Neuron (in vitro differentiated cells): ENCODE results near the gene PRKAA1.

Source experiments
- H2AFZ ChIP-seq: one replicate; pipeline ENCODE4 v1.6.1; 2013; ENCODE audit warnings: low read depth, mild to moderate bottlenecking, inconsistent platforms, low read length, moderate library complexity
- H3K27me3 ChIP-seq: one replicate; pipeline ENCODE4 v1.6.1; 2013; ENCODE audit warnings: low read length; ENCODE audit not compliant: insufficient read depth
- H3K36me3 ChIP-seq: one replicate; pipeline ENCODE4 v1.6.1; 2013; ENCODE audit warnings: low read length; ENCODE audit not compliant: insufficient read depth
- H3K4me1 ChIP-seq: one replicate; pipeline ENCODE4 v1.6.1; 2013; ENCODE audit warnings: low read length; ENCODE audit not compliant: insufficient read depth
- H3K4me3 ChIP-seq: 2 replicates; pipeline ENCODE4 v1.5.1; 2013; ENCODE audit warnings: mild to moderate bottlenecking, low read length, moderate library complexity
- H3K9me3 ChIP-seq: one replicate; pipeline ENCODE4 v1.6.1; 2013; ENCODE audit warnings: low read length

Gene PRKAA1

DNA sequence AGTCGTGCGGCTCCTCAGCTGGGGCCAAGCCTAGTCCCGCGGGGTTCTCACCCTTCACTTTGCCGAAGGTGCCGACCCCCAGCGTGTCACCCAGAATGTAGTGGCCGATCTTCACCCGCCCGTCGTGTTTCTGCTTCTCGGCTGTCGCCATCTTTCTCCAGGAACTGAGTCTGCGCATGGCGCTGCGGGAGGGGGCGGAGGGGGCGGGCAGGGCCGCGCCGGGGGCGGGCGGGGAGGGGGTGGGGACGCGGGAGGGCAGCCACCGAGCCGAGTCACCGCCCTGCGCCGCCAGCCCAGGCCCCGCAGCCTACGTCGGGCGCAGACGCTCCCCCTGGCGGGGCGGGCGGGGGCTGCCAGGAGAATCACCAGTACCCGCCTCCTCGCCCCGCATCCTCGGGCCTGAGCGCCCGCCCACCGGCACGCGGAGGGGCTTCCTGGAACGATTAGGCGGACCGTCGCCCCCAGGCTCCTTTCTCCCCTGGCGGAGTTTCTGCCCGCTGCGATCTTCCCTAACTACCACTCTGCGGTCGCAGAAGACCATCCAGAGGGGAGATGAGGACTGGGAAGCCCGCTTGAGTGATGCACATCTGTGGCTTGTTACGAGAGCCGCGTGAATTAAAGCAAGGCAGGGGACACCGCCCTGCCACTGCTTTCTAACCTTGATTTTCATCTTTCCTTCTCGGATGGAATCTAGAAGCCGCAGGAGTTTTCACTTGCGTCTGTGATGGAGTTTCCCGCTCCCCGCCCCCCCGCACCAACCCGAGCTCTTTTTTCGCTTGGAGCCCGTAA is at the start of gene PRKAA1:
PRKAA1 (minus strand) TSS at position 363 of the 789 bp plus-strand sequence; CDS start at position 178, 185 bp downstream.
- no peaks in the 10 kb centered on the region for H3K27me3 ChIP-seq
- peak within 1 kb of the TSS; percentile 99 for H2AFZ ChIP-seq
- H3K4me3 ChIP-seq, result peak within 1 kb of the TSS; percentile 95
- H3K9me3 ChIP-seq, result no peaks in the 10 kb centered on the region
- peaks cover 24% of the 10 kb centered on the region for H3K4me1 ChIP-seq
- H3K36me3 ChIP-seq, result peaks cover 3% of the 10 kb centered on the region

DNA sequence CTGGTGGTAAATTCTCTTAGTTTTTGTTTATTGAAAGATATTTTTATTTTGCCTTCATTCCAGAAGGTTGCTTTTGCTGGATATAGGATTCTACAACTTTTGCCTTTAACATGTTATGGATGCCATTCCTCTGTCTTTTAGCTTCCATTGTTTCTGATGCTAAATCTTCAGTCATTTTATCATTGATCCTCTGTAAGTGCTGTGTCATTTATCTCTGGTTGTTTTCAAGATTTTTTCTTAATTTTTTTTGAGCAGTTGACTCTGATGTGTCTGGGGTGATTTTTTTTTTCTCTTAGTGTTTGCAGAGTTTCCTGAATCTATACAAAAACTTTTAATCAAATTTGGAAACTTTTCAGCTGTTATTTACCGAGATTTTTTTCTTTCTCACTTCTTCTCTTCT is 49.4 kb upstream of the PRKAA1 start:
- no peaks in the 10 kb centered on the region for H3K4me1 ChIP-seq
- no peak overlapping the region for H3K4me3 ChIP-seq
- H3K36me3 ChIP-seq, result no peaks in the 10 kb centered on the region
- peaks cover 9% of the 10 kb centered on the region for H3K27me3 ChIP-seq
- H2AFZ ChIP-seq, result no peak overlapping the region
- H3K9me3 ChIP-seq, result no peaks in the 10 kb centered on the region

- H3K4me1 ChIP-seq, result no peaks in the 10 kb centered on the region
- no peaks in the 10 kb centered on the region for H3K9me3 ChIP-seq
- no peak overlapping the region for H2AFZ ChIP-seq
- H3K4me3 ChIP-seq, result no peak overlapping the region
- no peaks in the 10 kb centered on the region for H3K36me3 ChIP-seq
- H3K27me3 ChIP-seq, result peaks cover 9% of the 10 kb centered on the region
These were observed 48.2 kb upstream of the PRKAA1 start for GRCh38 chr5:40846371-40846770.

DNA sequence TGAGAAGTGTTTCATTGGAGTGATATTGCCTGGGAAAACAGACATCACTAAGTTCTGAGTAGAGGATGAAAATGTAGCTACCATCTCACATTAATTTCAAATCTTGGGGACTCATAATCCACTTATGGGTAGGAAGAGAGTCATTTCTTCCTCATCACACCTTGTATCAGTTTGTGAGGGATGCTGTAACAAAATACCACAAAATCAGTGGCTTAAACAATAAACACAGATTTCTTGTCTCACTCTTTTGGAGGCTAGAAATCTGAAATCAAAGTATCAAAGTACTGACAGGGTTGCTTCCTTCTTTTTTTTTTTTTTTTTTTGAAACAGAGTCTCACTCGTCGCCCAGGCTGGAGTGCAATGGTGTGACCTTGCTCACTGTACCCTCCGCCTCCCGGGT is 46.4 kb upstream of the PRKAA1 start:
- no peaks in the 10 kb centered on the region for H3K4me1 ChIP-seq
- peaks cover 9% of the 10 kb centered on the region for H3K27me3 ChIP-seq
- no peak overlapping the region for H3K4me3 ChIP-seq
- H3K36me3 ChIP-seq, result no peaks in the 10 kb centered on the region
- H2AFZ ChIP-seq, result no peak overlapping the region
- H3K9me3 ChIP-seq, result no peaks in the 10 kb centered on the region

- H3K9me3 ChIP-seq, result no peaks in the 10 kb centered on the region
- no peaks in the 10 kb centered on the region for H3K4me1 ChIP-seq
- H3K27me3 ChIP-seq, result peaks cover 9% of the 10 kb centered on the region
- no peaks in the 10 kb centered on the region for H3K36me3 ChIP-seq
- no peak overlapping the region for H3K4me3 ChIP-seq
- H2AFZ ChIP-seq, result no peak overlapping the region
These were observed 44.2 kb upstream of the PRKAA1 start for GRCh38 chr5:40842351-40842750.

DNA sequence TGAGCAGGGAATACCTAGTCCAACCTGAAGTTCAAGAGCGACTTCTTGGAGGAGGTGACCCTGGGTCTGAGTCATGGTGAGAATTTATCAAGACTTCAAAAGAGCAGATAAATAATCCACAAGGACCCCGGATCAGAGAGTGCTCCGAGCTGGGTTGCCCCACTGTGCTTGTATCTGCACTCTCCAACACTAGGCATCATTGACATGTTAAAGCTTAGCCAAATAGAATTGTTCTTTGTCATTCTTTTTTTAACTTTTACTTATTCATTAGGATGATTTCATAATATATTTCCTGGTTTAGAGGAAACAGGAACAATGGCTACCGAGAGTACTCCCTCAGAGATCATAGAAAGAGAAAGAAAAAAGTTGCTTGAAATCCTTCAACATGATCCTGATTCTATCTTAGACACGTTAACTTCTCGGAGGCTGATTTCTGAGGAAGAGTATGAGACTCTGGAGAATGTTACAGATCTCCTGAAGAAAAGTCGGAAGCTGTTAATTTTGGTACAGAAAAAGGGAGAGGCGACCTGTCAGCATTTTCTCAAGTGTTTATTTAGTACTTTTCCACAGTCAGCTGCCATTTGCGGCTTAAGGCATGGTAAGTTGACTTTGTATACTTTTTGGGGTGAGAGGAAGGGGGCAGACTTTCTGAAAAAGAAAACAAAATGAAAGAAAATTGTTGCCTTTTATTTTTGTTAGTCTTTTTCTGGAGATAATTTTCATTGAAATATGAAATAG is 43.1 kb upstream of the PRKAA1 start, which contains the start of gene CARD6:
CARD6 (plus strand) TSS at position 300 of the 738 bp plus-strand sequence; CDS start at position 316, 16 bp downstream.
- H3K4me1 ChIP-seq, result no peaks in the 10 kb centered on the region
- H3K27me3 ChIP-seq, result peaks cover 9% of the 10 kb centered on the region
- no peak within 1 kb of the TSS for H3K4me3 ChIP-seq

DNA sequence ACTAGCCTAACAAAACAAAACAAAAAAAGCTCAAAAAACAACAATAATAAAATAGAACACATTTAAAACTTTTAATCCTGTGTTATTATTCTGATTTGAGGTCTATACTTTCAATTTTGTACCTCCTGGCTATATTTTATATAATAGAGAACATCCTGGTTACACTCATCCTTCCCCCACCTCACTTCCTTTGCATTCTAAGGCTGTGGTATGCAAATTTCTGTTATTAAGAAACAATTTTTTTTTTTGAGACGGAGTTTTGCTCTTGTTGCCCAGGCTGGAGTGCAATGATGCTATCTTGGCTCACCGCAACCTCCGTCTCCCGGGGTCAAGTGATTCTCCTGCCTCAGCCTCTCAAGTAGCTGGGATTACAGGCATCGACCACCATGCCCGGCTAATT is 39.9 kb upstream of the PRKAA1 start:
- Histone ChIP-seq H3K4me1 (peaks cover 13% of the 10 kb centered on the region), H3K4me3 (no peak overlapping the region), H3K36me3 (peaks cover 14% of the 10 kb centered on the region), H2AFZ (no peak overlapping the region), H3K27me3 (peaks cover 2% of the 10 kb centered on the region), H3K9me3 (no peaks in the 10 kb centered on the region)

More for the DNA sequence above, 43.1 kb upstream of the PRKAA1 start, which contains the start of gene CARD6:
- no peaks in the 10 kb centered on the region for H3K36me3 ChIP-seq
- no peaks in the 10 kb centered on the region for H3K9me3 ChIP-seq
- H2AFZ ChIP-seq, result no peak within 1 kb of the TSS

GRCh38 chr5:40834849-40835787 is 36.9 kb upstream of the PRKAA1 start, which contains the start of gene RPL37:
TSS of gene RPL37 (minus strand) at chr5:40835222. CDS start at chr5:40835185, 37 bp downstream.
- Histone ChIP-seq H2AFZ (peak within 1 kb of the TSS; percentile 69), H3K4me1 (peaks cover 16% of the 10 kb centered on the region), H3K36me3 (peaks cover 44% of the 10 kb centered on the region), H3K4me3 (peak within 1 kb of the TSS; percentile 97), H3K9me3 (no peaks in the 10 kb centered on the region), H3K27me3 (no peaks in the 10 kb centered on the region)

- H3K36me3 ChIP-seq, result peaks cover 48% of the 10 kb centered on the region
- H3K9me3 ChIP-seq, result no peaks in the 10 kb centered on the region
- H2AFZ ChIP-seq, result no peak overlapping the region
- H3K27me3 ChIP-seq, result no peaks in the 10 kb centered on the region
- H3K4me1 ChIP-seq, result peaks cover 16% of the 10 kb centered on the region
- H3K4me3 ChIP-seq, result peak overlapping the region; percentile 97
These were observed 36.2 kb upstream of the PRKAA1 start for GRCh38 chr5:40834391-40834848.

- peak overlapping the region; percentile 97 for H3K4me3 ChIP-seq
- H2AFZ ChIP-seq, result no peak overlapping the region
- H3K36me3 ChIP-seq, result peaks cover 55% of the 10 kb centered on the region
- H3K9me3 ChIP-seq, result no peaks in the 10 kb centered on the region
- no peaks in the 10 kb centered on the region for H3K27me3 ChIP-seq
- H3K4me1 ChIP-seq, result peaks cover 16% of the 10 kb centered on the region
These were observed 35.6 kb upstream of the PRKAA1 start for GRCh38 chr5:40833712-40834229.

DNA sequence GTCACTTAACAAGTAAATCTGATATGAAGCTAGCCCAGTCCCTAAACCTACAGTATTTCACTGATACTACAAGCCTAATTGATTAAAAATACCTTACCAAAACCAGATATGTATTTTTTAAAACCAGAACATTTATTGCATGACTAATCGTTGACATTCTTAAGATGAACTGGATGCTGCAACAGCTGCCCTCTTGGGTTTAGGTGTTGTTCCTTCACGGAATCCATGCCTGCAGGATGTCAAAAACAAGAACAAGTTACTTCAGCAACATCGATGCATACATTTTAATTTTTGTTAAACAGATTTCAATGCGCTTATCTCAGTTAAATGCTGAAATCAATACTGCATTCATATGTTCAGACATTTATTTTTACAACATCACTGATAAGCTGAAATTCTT is 34.2 kb upstream of the PRKAA1 start:
- Histone ChIP-seq H3K4me3 (no peak overlapping the region), H3K27me3 (no peaks in the 10 kb centered on the region), H3K36me3 (peaks cover 69% of the 10 kb centered on the region), H2AFZ (no peak overlapping the region), H3K9me3 (no peaks in the 10 kb centered on the region), H3K4me1 (peaks cover 16% of the 10 kb centered on the region)
